GM12801 (cell line): ENCODE data around the gene ALDH8A1.

Experiments used
- CTCF ChIP-seq: IDR thresholded peaks from one replicate; pipeline ENCODE4 v1.5.1; 2011; ENCODE audit warnings: control low read depth; ENCODE audit not compliant: insufficient read length; ENCODE audit errors: extremely low read depth

The ALDH8A1 gene

DNA sequence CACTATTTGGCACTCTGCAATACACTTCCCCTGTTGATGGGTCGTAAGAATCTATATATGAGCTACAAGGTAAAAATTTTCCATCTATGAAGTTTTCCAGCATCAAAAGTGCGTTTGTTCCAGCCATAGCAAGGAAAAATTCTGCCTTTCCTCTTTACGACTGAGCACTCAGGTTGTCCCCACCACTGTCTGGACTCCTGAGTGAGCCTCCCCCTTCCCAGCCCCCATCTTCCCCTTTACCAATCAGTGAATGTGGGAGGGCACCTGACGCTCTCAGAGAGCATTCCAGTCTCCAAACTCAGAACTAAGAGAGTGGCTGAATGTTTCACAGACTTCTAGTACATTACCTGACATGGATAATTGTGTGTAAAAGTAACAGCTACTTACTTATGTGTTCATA lies at the start of gene ALDH8A1:
Gene ALDH8A1 (minus strand): TSS at position 175 of the 400 bp plus-strand sequence. CDS start 48 bp downstream, at position 127.
- TF ChIP-seq CTCF = no peak

DNA sequence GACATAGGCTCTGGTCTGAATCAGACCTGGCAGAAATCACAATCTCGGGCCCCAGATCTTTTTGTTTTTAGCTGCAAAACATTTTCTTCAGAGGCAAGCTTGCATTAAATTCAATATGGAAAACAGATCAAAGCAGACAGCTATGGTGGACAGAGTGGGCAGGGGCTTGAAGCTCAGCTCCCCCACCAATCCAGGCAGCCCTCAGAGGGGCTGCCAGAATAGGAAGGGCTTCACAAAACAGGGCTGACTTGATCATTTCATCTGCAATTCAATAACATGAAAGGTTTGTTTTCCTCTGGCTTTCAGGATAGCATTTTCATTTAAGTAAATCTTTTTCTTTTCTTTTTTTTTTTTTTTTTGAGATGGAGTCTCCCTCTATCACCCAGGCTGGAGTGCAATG lies 49.2 kb upstream of the ALDH8A1 start:
- no peak for TF ChIP-seq CTCF

GRCh38 chr6:134997133-134997995 lies 47.5 kb upstream of the ALDH8A1 start:
- TF ChIP-seq CTCF = no peak

GRCh38 chr6:134995536-134995935 lies 45.6 kb upstream of the ALDH8A1 start:
- no peak for TF ChIP-seq CTCF

DNA sequence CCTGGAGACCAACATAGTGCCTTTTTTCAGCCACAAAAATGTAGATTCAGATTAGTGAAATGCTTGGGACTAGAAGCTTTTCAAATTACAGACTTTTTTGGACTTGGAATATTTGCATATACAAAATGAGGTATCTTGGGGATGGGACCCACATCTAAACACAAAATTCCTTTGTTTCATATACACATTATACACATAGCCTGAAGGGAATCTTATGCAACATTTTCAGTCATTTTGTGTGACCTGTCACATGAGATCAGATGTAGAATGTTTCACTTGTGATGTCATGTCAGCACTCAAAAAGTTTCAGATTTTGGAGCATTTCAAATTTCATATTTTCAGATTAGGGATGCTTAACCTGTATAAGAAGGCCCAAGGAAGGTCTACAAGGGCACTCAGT lies 44.5 kb upstream of the ALDH8A1 start:
- no peak for TF ChIP-seq CTCF

GRCh38 chr6:134992155-134992554 lies 42.3 kb upstream of the ALDH8A1 start:
- no peak for TF ChIP-seq CTCF

DNA sequence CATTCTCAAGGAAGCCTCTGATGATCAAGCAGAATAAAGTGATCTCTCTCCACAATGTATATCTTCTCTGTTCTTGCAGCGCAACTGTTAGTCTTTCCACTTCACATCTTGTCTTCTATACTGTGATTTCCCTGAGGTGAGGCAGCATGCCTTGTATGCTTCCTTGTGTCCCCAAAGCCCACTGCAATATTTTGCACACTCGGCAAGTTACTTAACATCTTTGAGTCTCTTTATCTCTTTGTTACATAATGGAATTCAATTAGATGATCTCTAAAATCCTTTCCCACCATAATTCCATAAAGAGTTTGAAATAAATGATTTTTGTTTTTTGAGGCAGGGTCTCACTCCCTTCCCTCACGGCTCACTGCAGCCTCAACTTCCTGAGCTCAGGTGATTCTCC lies 40.4 kb upstream of the ALDH8A1 start:
- no peak for TF ChIP-seq CTCF

GRCh38 chr6:134984821-134985220 lies 34.9 kb upstream of the ALDH8A1 start:
- no peak for TF ChIP-seq CTCF
